ENCODE measurements around the gene CNDP1.

Gene CNDP1

GRCh38 chr18:74632351-74632679 lies 98.0 kb downstream of the CNDP1 start:
- DNase-seq: no peak

DNA sequence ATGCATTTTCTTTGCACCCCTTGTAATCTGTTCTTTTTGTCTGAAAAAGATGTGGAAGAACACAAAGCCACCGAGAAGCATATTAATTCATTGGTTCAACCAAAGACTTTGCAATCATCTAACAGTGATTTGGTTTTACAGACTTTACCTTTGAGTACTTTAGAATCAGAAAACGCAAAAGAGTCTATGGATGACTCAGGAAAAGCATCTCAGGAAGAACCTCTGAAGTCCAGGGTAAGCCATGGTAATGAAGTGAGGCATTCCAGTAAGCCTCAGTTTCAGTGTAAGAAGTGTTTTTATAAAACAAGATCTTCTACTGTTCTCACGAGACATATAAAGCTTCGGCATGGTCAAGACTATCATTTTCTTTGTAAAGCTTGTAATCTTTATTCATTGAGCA lies 98.6 kb downstream of the CNDP1 start:
- DNase-seq: no peak

DNA sequence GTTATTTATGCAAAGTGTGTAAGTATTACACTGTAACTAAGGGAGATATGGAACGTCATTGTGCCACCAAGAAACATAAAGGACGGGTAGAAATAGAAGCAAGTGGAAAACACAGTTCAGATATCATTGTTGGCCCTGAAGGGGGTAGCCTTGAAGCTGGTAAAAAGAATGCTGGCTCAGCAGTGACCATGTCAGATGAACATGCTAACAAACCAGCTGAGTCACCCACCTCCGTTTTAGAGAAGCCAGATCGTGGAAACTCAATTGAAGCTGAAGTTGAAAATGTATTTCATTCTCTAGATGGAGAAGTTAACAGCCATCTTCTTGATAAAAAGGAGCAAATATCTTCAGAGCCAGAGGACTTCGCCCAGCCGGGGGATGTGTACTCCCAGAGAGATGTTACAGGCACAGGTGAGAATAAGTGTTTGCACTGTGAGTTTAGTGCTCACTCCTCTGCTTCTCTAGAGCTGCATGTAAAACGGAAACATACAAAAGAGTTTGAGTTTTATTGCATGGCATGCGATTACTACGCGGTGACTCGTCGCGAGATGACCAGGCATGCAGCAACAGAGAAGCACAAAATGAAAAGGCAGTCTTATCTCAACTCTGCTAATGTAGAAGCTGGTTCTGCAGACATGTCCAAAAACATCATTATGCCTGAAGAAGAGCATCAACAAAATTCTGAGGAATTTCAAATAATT lies 99.5 kb downstream of the CNDP1 start:
- DNase-seq: no peak

DNA sequence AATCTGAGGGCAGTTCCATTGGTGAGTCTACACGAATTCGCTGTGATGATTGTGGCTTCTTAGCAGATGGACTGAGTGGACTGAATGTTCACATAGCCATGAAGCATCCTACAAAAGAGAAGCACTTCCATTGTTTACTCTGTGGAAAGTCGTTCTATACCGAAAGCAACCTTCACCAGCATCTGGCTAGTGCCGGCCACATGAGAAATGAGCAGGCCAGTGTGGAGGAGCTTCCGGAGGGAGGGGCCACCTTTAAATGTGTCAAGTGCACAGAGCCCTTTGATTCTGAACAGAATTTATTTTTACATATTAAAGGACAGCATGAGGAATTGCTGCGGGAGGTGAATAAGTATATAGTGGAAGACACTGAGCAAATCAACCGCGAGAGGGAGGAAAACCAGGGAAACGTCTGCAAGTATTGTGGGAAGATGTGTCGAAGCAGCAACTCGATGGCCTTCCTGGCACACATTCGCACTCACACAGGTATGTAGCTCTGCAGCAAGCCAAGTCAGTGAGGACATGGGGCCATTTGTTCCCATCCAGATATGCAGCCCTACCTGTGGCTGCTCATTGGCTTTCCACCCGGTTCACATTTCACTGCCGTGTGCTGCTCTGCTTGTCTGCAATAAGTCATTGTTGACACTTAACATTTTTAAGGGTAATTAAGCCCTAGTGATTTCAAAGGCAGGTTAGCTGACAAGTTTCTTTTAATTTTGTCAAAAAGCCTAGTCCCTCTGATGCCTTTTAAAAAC lies 101.1 kb downstream of the CNDP1 start:
- DNase-seq: no peak

Measured in NCI-H1694 treated with DMSO at 0.1 percent for 48 hours (cell line).